HG03354 (cell line): Measurements from ENCODE around the gene SPATA16.
"Not testable (repeated sequence)": the region's sequence is repeated elsewhere in the genome, so short reads cannot be mapped to it uniquely, and the experiment has no call there.

ENCODE experiments used
- ATAC-seq: cut with Tn5 transposase; IDR thresholded peaks from one replicate; pipeline ENCODE4 v1.9.1; 2021; ENCODE audit warnings: mild to moderate bottlenecking; ENCODE audit not compliant: unreplicated experiment, poor library complexity, severe bottlenecking

Gene SPATA16

DNA sequence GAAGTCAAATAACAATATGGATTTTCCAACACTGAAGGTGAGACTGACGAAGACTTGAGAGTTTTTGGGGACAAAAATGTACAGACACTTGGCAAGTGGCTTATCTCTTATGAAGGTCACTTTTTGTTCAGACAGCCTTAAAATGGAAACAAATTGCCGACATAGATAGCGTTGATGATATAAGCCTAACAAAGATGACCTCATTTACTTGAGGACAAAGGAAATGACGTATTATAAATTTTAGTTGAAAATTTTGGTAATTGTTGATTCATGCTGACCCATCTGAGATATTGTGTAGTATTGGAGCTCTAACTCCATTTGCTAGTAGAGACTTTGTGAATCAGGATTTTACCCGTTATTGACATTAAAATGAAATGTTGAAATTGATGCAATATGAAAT, 168.3 kb downstream of the SPATA16 start:
- ATAC-seq, result no peak

DNA sequence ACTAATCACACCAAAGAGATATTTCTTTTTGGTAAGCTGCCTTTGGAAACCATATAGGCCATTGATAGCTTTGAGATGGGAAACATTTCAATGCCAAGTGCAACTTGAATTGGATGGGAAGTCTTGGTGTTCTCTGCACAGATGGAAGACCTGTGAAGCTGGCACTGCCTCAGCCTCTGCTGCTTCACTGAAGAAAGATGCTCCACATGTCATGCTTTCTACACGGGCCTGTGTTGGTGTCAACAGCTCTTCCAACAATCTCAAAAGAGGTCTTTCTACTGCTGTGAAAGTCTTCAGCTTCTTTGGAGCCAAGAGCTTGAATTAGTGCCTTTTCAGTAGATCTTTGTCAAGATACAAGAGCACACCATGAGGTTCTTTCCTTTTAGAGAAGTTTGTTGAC, 169.0 kb downstream of the SPATA16 start:
- no peak for ATAC-seq

DNA sequence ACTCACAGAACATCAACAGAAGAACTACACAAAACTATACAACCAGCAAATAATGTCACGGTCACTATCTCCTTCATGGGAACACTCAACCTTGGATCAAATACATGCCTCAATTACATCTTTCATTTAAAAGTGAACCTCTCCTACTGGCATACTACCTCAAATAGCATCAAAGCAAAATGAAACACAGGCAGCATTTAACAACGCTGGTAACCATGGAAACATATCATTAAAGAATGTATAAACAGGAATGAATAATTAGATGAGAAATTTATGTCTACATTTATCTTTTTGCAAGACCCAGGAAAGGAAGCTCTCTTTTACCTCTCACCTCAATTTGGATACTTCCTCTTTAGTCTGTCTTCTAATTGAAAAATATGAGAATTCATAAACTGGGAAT, 172.4 kb downstream of the SPATA16 start:
- ATAC-seq, result no peak

DNA sequence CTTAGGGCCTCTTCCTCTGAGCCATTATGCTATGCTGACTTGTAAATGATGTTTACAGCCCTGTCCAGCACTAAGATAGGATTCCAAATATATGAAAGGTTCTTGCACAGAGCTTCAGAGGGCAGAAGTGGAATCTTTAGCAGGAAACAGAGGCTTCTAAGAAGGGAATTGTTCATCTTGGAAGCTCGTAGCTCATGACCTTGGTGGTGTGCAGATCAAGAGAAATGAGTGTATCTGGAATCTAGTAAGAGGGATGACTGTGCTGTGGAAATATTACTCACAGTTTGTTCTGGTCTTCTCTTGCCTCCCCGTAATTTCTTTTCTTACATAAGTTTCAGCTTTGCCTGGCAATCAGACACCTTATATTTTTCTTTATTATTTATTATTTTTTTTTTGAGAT, 175.8 kb downstream of the SPATA16 start:
- no peak for ATAC-seq

DNA sequence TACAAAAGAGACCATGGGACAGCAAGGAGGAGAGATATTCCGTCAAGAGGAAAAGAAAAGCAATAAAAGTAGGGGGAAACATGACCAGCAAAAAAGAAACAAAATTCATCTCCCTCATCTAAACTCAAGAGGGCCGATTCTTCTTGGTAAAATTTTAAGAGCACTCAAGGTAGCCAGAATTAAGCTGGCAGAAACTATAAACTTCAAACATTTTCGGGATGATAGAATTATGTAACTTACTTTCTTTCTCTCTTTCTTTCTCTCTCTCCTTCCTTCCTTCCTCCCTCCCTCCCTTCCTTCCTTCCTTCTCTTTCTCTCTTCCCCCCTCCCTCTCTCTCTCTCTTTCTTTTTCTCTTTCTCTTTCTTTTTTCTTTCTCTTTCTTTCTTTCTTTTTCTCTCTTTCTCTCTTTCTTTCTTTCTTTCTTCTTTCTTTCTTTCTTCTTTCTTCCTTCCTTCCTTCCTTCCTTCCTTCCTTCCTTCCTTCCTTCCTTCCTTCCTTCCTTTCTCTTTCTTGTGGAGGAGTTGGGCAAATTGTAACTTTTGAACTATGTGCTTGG, 180.3 kb downstream of the SPATA16 start:
- ATAC-seq, result not testable (repeated sequence)

DNA sequence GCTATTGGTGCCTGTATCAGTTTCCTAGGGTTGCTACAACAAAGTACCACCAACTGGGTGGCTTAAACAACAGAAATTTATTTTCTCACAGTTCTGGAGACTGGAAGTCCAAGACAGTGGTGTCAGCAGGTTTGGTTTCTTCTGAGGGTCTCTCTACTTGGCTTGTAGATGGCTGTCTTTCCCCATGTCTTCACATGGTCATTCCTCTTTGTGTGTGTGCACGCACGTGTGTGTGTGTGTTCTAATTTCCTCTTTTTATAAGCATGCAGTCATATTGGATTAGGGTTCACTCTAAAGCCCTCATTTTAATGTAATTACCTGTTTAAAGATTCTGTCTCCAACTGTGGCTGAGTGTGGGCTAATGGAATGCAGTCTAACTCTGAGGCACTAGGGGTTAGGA, 182.5 kb downstream of the SPATA16 start:
- ATAC-seq, result no peak

DNA sequence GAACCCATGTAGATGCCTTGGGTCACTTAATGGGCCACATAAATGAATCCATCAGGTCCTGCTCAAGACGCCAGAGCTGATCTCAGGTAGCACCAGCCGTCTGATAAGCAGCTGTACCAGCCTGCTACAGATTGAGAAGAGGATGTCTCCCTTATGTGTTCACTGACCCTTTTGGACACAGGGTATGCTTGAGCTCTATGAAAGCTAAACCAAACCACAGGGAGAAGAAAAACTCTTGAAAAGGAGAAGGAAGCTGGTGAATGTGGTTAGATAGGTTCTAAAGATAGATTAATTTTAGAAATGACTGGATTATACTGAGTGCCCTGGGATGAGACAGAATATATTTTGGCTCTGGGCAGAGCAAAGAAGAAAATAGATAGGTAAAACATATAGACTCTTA, 187.5 kb downstream of the SPATA16 start:
- ATAC-seq, result no peak

DNA sequence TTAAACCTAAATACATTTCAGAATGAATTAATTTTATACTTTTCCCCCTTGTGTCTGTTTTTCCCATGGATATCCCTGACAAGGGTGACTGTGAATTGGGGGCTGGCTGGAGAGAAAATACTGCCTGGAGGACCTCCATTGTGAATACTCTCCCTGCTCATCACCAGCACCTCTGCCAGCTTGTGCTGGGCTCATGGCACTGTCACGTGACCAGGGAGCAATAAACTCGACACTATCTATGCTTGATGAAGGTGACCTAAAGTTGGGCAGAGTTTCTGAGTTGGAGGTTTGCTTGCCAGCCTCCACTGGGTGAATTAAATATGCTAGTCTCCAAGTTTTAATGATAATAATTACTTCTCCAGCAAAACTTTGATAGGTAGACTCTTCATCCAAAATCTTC, 189.5 kb downstream of the SPATA16 start:
- ATAC-seq, result no peak

DNA sequence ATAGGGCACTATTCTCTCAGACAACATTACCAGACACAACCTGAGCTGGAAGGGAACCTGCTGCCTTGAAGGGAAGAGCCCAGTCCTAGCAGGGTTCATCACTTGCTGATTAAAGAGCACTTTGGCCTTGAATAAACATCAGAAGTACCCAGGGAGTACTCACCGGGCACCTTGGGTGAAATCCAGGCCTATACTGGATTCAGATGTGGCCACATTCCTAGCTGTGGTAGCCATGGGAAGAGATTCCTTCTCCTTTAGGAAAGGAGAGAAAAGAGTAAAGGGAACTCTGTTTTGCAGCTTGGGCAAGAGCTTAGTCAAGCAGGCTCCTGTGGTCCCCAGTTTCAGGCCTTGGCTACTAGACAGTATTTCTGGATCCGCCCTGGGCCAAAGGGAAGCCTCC, 195.0 kb downstream of the SPATA16 start:
- ATAC-seq, result no peak

DNA sequence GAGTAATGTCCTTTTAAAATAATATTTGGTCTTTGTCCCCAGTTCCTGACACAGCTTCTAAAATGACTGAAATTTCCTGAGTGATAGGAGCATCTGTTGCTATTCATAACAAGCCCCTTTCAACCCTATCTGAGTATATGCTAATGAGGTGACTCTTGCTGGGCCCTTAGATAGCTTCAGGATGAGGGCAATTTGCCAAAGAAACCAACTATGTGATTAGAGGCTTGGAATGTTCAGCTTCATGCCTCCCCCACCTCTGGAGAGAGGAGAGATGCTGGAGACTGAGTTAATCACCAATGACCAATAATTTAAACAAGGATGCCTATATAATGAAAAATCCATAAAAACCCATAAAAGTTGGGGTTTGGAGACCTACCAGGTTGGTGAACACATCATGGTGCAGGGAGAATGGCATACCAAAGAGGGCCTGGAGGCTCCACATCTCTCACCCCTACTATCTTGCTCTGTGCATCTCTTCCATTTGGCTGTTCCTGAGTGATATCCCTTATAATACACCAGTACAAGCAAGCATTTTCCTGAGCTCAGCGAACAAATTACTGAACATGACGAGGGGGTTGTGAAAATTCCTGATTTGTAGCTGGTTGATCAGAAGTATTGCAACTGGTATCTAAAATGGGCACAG, 201.3 kb downstream of the SPATA16 start:
- ATAC-seq, result no peak

DNA sequence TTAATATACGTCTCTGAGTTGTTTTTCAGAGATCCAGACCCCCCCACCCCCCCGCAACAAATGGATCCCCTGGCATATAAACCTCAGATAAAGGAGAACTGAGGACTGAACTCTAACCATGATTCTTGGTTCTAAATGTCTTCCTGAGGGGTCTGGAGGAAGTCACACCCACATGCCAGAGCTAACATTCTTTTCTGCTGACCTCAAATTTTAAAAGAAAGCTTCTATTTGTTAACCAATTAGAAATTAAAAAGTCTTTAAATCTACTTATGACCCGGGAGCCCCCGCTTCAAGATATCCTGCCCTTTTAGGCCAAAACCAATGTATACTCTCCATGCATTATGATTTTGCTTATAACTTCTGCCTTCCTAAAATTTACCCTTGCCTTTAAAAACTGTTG, 202.2 kb downstream of the SPATA16 start:
- no peak for ATAC-seq

DNA sequence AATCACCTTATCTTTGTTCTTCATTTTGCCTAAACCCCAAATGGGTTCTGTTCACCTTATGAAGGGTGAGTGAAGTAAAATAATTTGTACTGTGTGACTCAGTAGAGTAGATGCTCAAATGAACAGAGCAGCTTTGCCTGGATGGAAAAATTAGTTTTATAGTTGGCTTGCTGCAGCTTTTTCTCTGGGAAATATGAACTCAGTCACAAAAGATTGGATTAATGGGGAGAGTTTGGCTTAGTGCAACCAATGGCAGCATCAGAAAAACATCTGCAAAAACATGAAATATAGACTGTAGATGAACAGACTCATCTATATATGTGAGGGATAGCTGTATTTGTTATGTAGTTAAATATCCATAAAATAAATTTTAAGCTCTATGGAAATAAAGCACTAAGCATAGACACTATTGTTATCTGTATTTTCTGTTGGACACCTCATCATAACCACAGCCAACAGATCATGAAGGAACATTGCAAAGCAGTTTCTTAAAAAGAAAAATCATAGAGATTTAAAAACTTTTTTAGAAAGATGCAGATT, 209.2 kb downstream of the SPATA16 start:
- ATAC-seq, result no peak

DNA sequence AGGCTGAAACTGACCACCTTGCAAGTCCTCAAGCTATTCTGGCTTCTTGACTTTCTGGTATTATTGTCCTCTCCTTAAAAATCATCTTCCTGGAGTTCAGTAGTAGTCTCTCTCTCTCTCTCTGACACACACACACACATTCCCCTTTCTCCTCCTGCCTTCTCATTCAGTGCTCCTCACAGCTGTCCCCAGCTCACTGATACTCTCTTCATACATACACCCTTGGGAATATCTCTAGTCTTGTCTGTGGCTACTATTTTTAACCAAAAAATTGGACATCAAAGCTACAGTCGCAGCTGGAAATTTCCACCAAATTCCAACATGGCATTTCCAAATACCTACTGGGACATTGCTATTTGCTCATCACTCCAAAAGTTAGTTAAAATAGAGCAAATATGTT, 211.6 kb downstream of the SPATA16 start:
- no peak for ATAC-seq

DNA sequence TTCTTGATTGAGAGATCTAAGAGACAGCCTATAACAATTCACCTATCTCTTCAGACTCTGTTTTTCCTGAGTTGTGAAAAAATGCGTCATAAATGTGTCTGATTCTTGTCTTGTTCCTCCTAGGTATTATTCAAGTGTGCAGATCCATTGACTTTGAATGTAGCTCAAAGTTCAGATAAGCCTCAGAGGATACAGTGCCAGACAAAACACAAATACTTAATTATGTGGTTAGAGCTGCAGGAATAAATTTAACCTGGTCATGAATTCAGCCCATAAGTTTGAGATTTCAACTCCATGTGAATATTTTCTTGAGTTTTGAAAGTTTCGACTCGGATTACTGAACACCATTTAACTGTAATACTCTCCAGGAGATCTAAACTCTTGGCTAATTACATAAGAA, 216.5 kb downstream of the SPATA16 start:
- ATAC-seq, result no peak

DNA sequence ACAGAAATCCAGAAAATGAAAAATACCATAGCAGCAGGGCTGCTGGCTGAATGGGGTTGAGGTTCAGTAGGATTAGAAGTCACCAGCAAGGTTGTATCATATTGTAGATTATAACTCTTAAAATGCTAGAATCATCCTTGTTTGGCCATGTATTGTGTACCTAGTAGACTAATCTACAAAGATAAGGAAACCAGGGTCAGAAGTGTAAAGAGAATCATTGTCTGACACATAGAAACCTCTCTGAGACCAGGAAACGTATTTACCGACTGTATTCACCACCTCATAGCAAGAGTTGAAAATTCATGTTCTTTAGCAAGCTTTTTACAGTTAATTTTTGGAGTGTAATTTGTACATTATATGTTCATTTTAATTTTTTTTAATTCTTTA, 221.7 kb downstream of the SPATA16 start:
- ATAC-seq, result no peak

DNA sequence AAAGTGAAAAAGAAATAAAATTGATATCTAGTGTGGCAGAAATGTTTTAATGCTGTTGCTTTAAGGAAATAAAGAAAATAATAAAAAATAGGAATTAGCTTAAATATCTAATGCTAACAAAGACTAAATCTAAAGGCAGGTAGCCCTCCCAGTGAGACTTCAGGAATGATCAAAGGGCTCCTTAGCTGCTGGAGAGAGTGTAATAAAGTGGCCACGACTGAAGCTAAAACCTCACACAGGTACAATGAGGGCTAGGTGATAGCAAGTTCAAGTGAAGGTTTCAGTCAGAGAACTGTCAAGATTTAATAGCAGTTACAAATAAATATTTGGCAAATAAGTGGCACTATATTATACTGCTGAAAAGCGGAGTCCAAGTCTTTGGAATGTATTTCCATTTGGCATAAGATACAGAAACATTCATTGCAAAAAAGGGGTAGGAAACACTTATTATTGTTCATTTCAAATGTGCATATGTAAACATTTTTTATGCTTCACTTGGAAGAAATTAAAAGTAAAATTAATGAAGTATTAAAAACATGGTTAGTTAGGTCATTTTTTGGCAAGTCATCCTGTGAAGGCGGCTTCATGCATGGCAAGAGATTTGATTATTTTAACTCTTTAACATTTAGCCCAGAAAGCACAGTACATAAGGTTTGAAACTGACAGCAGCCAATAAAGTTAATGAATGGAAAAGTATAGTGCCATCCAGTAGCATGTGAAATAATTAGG, 222.3 kb downstream of the SPATA16 start:
- ATAC-seq, result no peak

DNA sequence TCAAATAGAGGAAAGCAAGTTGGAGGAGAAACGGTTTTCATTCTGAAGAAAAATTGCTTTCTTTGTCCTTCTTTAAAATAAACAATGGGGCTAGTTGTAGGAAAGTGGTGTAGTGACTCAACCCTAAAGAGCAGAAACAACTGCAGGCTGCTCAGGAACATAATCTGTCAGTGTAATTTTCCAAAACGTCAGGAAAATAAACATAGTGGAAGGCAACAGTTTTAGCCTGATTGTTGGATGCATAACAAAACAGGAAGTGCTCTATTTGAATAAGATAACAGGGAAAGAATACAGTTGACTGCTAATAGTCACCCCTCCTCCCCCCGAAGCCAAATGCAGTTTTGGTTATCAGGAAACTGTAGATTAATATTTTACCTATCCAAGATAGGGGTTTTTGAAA, 222.9 kb downstream of the SPATA16 start:
- no peak for ATAC-seq

DNA sequence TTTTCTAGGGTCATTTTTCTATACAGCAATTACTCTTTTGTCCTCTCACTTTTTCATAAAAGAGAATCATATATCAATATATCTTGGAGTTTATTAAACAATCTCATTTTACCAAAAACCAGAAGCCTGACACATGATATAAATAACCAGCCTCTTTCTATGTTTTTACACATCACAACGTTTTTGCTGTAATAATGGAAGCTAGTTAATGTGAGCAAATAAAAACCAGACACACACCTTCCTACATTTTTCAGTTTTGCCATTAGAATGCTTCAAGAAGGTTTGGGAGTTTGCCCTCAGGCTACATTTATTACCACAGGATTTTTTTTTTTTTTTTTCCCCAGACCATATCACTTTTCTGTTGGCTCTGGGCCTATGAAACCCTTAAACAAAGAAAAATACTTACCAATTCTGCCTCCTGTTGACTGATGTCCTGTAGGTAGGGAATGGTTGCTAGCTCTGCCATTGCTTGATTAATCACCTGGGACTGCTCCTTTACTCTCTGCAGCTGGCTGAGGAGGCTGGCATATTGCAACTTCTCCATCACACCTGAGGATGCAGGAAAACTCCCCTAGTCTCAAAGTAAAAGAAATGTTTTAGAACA, 225.0 kb downstream of the SPATA16 start:
- no peak for ATAC-seq

DNA sequence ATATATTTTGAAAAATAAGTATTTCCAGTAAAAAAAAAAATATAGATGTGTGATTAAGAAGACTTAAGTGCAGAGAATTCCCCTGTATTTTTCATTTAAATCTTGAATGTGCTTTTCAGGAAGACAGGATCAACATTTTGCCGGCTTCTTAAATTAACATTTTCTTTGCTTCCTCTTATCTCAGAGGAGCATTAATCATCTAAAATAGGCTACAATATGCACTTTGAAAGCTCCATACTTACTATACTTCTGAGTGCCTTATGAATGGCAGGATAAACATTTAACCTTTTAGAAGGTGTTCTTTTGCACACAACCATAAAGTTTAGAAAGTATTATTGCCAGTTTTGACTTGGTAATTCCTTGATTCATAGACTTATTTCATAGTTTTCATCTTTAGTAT, 226.2 kb downstream of the SPATA16 start:
- ATAC-seq, result no peak

DNA sequence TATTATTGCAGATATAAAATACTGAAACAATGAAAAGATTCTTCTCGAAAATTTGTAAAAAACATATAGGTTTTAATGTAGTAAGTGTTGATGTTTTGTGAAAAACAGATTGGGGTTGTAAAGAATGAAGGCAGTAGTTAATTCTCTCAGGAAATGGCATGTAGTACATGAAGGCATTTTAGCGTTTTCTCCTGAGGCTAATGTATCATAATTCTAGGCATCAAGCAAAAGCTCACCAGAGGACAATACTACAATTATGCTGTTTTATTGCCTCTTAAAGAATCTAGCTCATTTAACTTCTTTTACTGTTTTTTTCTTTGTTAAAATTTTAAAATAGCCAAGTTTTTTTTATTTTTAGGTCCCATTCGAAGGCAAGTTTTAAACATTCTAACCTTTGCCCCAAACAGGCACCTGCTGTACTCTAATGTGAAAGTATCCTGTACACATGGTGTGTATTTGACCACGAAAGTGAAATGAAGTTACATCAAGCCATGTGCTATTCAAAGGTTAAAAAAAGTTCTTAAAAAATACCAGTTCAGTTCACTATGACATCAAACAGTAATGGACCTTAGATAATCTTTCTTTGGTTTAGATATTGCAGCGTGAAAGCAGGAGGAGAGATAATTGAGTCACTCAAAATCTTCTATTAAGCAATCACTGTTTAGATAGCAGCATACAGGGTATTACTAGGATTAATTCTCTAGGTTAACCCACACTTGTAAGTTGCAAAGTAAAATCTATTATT, 227.0 kb downstream of the SPATA16 start:
- ATAC-seq, result no peak
